Ammon's horn (tissue), 1 donor: ENCODE results near the gene TPRX1.
"Not testable (repeated sequence)": the region's sequence is repeated elsewhere in the genome, so short reads cannot be mapped to it uniquely, and the experiment has no call there.

ENCODE experiments used
- DNase-seq: peaks from one replicate; pipeline ENCODE4 v3.0.0-alpha.2; 2016; ENCODE audit warnings: low spot score

TPRX1 gene

GRCh38 chr19:47802521-47803043, 1.8 kb downstream of the TPRX1 start:
- no peak for DNase-seq

- DNase-seq: no peak
These were observed 3.1 kb downstream of the TPRX1 start for GRCh38 chr19:47801270-47801669.

- no peak for DNase-seq
These were observed 5.5 kb downstream of the TPRX1 start for GRCh38 chr19:47798904-47799266.

GRCh38 chr19:47797996-47798903, 6.1 kb downstream of the TPRX1 start:
- no peak for DNase-seq

GRCh38 chr19:47796785-47797184, 7.6 kb downstream of the TPRX1 start:
- no peak for DNase-seq

- DNase-seq: no peak
These were observed 9.8 kb downstream of the TPRX1 start for GRCh38 chr19:47794526-47794925.

GRCh38 chr19:47792616-47793015, 11.7 kb downstream of the TPRX1 start:
- DNase-seq: no peak

GRCh38 chr19:47790398-47790814, 13.9 kb downstream of the TPRX1 start:
- peak; percentile 79 for DNase-seq

GRCh38 chr19:47789811-47790210, 14.5 kb downstream of the TPRX1 start:
- not testable (repeated sequence) for DNase-seq

GRCh38 chr19:47787307-47787706, 17.0 kb downstream of the TPRX1 start:
- DNase-seq: not testable (repeated sequence)

- DNase-seq: no peak
These were observed 17.8 kb downstream of the TPRX1 start for GRCh38 chr19:47786566-47786965.

- peak; percentile 79 for DNase-seq
These were observed 22.6 kb downstream of the TPRX1 start for GRCh38 chr19:47781590-47782262.

GRCh38 chr19:47780215-47780551, 24.2 kb downstream of the TPRX1 start:
- DNase-seq: no peak

- peak; percentile 57 for DNase-seq
These were observed 24.7 kb downstream of the TPRX1 start for GRCh38 chr19:47779524-47780214.

GRCh38 chr19:47778954-47779351, 25.4 kb downstream of the TPRX1 start:
- peak; percentile 73 for DNase-seq

- DNase-seq: peak; percentile 82
These were observed 26.1 kb downstream of the TPRX1 start, which contains the start of gene SELENOW for GRCh38 chr19:47778049-47778953. Gene SELENOW (plus strand): TSS chr19:47778703. CDS start chr19:47778786, 83 bp downstream.

- not testable (repeated sequence) for DNase-seq
These were observed 26.9 kb downstream of the TPRX1 start for GRCh38 chr19:47777245-47778048.

- DNase-seq: no peak
These were observed 27.8 kb downstream of the TPRX1 start for GRCh38 chr19:47776568-47776967.

GRCh38 chr19:47771291-47771690, 33.1 kb downstream of the TPRX1 start:
- not testable (repeated sequence) for DNase-seq

- DNase-seq: no peak
These were observed 34.8 kb downstream of the TPRX1 start for GRCh38 chr19:47769534-47769933.
